Measurements from ENCODE around the gene RPS15. TPM values are rescaled to one million over a fixed set of nuclear protein-coding genes. Genes with fewer than 3 reads are reported as not detected.

RPS15 gene
- total RNA-seq, 1 donor from 2014 or later = 1,918 TPM

DNA sequence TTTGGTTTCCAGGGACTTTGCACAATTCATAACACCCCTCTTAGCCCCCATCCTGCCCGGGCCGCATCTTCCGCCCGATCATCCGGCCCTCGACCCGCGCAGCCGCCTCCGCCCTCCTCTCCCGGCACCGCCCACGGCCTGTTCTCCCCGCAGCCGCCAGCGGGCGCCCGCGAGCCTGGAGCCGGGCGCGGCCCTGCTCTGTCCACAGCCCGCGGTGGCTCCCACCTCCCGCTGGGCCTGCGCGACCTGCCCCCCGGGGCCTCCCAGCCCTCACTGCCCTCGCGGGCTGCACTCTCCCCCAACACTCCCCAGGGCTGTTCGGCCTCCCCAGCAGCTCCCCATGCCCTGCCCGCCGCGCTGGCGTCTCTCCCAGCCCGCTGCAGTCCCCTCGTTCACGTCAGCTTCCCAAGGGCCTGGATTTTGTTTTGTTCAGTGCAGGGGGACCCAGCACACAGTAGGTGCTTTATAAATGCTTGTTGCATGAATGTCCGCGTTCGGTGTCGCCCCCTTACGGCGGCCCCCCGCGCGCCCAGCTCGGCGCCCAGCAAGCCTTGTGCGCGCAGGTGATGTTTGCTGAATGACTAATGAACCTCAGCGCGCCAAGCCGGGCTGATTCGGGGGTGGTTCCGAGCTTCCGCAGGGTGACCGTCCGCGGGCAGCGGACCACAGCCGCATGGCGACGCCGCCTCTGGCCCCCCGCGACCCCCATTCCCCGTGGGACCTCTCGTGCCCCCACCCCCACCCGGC, 7.2 kb downstream of the RPS15 start:
- peaks cover 7% of the 10 kb centered on the region for H3K4me1 ChIP-seq
- peaks cover 83% of the 10 kb centered on the region for H4K20me1 ChIP-seq (ENCODE audit: low read depth)
- DNase-seq (ENCODE audit: low spot score) = peak; percentile 82
- no peaks in the 10 kb centered on the region for H3K9me3 ChIP-seq (ENCODE audit: low read depth)
- peaks cover 11% of the 10 kb centered on the region for H3K36me3 ChIP-seq
- Mint-ChIP-seq H3K27ac (no peak overlapping the region), H3K9me3 (no peaks in the 10 kb centered on the region), H3K4me1 (peaks cover 30% of the 10 kb centered on the region), H3K36me3 (peaks cover 19% of the 10 kb centered on the region), H3K4me3 (peak overlapping the region; percentile 83), H3K27me3 (ENCODE audit: insufficient read depth, low read depth) (peaks cover 17% of the 10 kb centered on the region)
- peak overlapping the region; percentile 49 for H3K4me3 ChIP-seq
- H3K9ac ChIP-seq = no peak overlapping the region
- H3K27ac ChIP-seq = no peak overlapping the region
- peaks cover 14% of the 10 kb centered on the region for H3K79me2 ChIP-seq (ENCODE audit: low read depth)
- peaks cover 81% of the 10 kb centered on the region for H3F3A ChIP-seq (ENCODE audit: low read depth)
- peak overlapping the region; percentile 10 for H2AFZ ChIP-seq (replicated peaks)
- H3K4me2 ChIP-seq = peak overlapping the region; percentile 75
- H3K27me3 ChIP-seq = peaks cover 64% of the 10 kb centered on the region
- TF ChIP-seq, protein P1, sequence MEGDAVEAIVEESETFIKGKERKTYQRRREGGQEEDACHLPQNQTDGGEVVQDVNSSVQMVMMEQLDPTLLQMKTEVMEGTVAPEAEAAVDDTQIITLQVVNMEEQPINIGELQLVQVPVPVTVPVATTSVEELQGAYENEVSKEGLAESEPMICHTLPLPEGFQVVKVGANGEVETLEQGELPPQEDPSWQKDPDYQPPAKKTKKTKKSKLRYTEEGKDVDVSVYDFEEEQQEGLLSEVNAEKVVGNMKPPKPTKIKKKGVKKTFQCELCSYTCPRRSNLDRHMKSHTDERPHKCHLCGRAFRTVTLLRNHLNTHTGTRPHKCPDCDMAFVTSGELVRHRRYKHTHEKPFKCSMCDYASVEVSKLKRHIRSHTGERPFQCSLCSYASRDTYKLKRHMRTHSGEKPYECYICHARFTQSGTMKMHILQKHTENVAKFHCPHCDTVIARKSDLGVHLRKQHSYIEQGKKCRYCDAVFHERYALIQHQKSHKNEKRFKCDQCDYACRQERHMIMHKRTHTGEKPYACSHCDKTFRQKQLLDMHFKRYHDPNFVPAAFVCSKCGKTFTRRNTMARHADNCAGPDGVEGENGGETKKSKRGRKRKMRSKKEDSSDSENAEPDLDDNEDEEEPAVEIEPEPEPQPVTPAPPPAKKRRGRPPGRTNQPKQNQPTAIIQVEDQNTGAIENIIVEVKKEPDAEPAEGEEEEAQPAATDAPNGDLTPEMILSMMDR (IDR thresholded peaks at IDR 0.05) = peak; percentile 86
- TF ChIP-seq EZH2 (IDR thresholded peaks at IDR 0.05) (no peak), EZH2phosphoT487 (IDR thresholded peaks at IDR 0.05) (no peak)

DNA sequence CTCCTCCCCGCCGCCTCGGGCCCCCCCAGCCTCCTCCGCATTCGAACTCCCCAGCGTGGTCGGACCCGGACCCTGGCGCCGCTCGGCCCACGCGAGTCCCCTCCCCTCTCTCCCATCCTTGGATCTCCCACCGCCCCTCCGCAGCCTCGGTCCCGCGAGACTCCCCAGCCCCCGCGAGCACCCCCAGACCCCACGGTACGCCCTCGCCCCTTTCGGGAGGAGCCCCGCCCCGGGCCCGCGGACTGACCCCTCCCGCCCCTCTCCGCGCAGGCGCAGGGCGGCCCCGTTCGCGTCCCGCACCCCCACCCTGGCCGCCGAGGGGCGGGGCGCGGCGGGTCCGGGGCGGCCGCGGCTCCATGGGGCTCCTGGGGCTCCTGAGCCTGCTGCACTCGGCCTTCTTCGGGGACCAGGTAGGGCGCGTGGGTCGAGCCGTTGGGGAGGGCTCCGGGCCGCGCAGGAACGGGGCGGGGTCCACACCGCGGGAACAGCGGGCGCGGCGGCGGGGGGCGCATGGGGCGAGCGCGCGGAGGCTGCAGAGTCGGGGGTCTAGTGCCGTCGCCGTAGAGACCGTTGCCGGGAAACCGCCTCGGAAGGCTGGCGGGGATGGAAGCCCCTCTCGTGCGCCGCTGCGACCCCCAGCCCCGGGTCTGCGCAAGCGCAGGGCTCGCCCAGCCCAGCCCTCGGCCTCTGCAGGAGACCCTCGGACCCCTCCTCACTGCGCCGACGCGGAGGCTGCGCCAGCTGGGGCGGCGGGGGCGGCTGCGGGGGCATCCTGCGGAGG, 7.9 kb downstream of the RPS15 start:
- Mint-ChIP-seq H3K27me3 (ENCODE audit: insufficient read depth, low read depth) (peaks cover 20% of the 10 kb centered on the region), H3K9me3 (no peaks in the 10 kb centered on the region), H3K4me3 (peak overlapping the region; percentile 83), H3K36me3 (peaks cover 17% of the 10 kb centered on the region), H3K27ac (no peak overlapping the region), H3K4me1 (peaks cover 37% of the 10 kb centered on the region)
- Histone ChIP-seq H3K27ac (no peak overlapping the region), H3K36me3 (peaks cover 5% of the 10 kb centered on the region), H3K27me3 (peaks cover 71% of the 10 kb centered on the region), H3K4me3 (peak overlapping the region; percentile 49), H3K4me2 (peak overlapping the region; percentile 75), H2AFZ (replicated peaks) (no peak overlapping the region), H3K79me2 (ENCODE audit: low read depth) (peaks cover 6% of the 10 kb centered on the region), H3K9me3 (ENCODE audit: low read depth) (no peaks in the 10 kb centered on the region), H3K4me1 (peaks cover 12% of the 10 kb centered on the region), H4K20me1 (ENCODE audit: low read depth) (peaks cover 82% of the 10 kb centered on the region), H3K9ac (no peak overlapping the region), H3F3A (ENCODE audit: low read depth) (peaks cover 81% of the 10 kb centered on the region)
- DNase-seq (ENCODE audit: low spot score) = peak; percentile 87
- TF ChIP-seq, protein P1 (IDR thresholded peaks at IDR 0.05) = no peak
- TF ChIP-seq EZH2 (IDR thresholded peaks at IDR 0.05) (peak; percentile 1), EZH2phosphoT487 (IDR thresholded peaks at IDR 0.05) (no peak)

DNA sequence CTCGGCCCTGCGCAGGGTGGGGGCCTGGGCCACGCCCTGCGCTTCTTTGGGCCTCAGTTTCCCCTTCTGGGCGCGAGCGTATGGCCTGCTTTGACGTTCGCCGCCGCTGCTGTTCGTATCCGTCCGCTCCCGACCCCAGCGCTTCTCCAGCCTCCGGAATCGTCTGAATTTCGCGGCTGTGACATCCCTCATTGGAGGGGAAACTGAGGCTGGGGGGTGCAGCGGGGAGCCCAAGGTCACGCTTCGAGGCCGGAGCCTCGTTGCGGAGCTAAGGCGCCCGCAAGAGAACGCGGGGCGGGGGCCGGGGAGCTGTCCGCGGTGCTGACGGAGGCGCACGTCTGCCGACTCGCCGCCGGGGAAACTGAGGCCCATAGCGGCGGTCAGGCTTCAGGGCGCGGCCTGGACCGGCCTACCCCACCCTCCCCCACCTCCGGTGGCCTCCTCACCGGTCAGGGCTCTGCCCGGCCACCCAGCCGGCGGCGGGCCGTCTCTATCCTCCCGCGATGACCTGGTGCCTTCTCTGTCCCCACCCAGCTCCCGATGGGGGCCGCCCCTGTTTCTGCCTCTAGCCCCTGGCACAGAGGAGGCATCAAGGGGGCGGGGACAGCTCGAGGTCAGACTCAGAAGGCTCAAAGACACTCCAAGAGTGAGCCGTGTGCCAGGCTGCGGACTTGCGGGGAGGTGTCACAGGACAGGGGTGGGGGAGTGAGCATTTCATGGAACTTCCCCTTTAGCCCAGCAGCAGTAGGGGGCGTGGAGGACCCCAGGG, 8.7 kb downstream of the RPS15 start:
- Histone ChIP-seq H3K27me3 (peaks cover 78% of the 10 kb centered on the region), H4K20me1 (ENCODE audit: low read depth) (peaks cover 74% of the 10 kb centered on the region)
- H3K27ac Mint-ChIP-seq = no peak overlapping the region

More for the DNA sequence above, 8.7 kb downstream of the RPS15 start:
- Histone ChIP-seq H3K9ac (no peak overlapping the region), H3K4me3 (peak overlapping the region; percentile 49), H3K4me1 (peaks cover 17% of the 10 kb centered on the region), H3K27ac (no peak overlapping the region), H3K4me2 (peak overlapping the region; percentile 75), H3K36me3 (no peaks in the 10 kb centered on the region), H3F3A (ENCODE audit: low read depth) (peaks cover 80% of the 10 kb centered on the region), H3K9me3 (ENCODE audit: low read depth) (no peaks in the 10 kb centered on the region), H2AFZ (replicated peaks) (no peak overlapping the region), H3K79me2 (ENCODE audit: low read depth) (no peaks in the 10 kb centered on the region)
- Mint-ChIP-seq H3K9me3 (no peaks in the 10 kb centered on the region), H3K4me1 (peaks cover 41% of the 10 kb centered on the region), H3K27me3 (ENCODE audit: insufficient read depth, low read depth) (peaks cover 20% of the 10 kb centered on the region), H3K4me3 (peak overlapping the region; percentile 83), H3K36me3 (peaks cover 12% of the 10 kb centered on the region)
- TF ChIP-seq EZH2phosphoT487 (IDR thresholded peaks at IDR 0.05) (peak; percentile 56), EZH2 (IDR thresholded peaks at IDR 0.05) (peak; percentile 63)
- TF ChIP-seq, protein P1 (IDR thresholded peaks at IDR 0.05) = no peak
- peak; percentile 79 for DNase-seq (ENCODE audit: low spot score)

Data from neural progenitor cell (in vitro differentiated cells).